HEK293T (cell line): ENCODE measurements around the gene EGFR.

Experiments used
- CTCF ChIA-PET: fragments of 350-600 bp; formaldehyde crosslinking; extraction: SDS; loops from one replicate; lab custom pipeline; 2021; ENCODE audit warnings: antibody characterized with exemption, inconsistent platforms; lab: Yijun Ruan, JAX
- POLR2A ChIA-PET: fragments of 350-600 bp; formaldehyde crosslinking; extraction: SDS; loops from one replicate; lab custom pipeline; 2020; ENCODE audit warnings: antibody characterized with exemption, inconsistent platforms; lab: Yijun Ruan, JAX
- DNase-seq: peaks from one replicate; pipeline ENCODE4 v3.0.0; 2012; ENCODE audit warnings: mixed read lengths; ENCODE audit errors: extremely low spot score
- ARNT ChIP-seq: fragments of 450-650 bp; IDR thresholded peaks from 2 replicates; pipeline ENCODE4 v1.6.1; 2017; ENCODE audit warnings: mild to moderate bottlenecking
- BHLHE40 ChIP-seq: fragments of 450-650 bp; IDR thresholded peaks from 2 replicates; pipeline ENCODE4 v1.6.1; 2016; ENCODE audit warnings: mild to moderate bottlenecking, moderate library complexity, borderline replicate concordance
- CTBP1 ChIP-seq: fragments of 450-650 bp; IDR thresholded peaks from 2 replicates; pipeline ENCODE4 v1.6.1; 2016; ENCODE audit warnings: borderline replicate concordance
- ELF4 ChIP-seq: fragments of 450-650 bp; IDR thresholded peaks from 2 replicates; pipeline ENCODE4 v1.6.1; 2017; ENCODE audit warnings: antibody characterized with exemption
- FOXA1 ChIP-seq: fragments of 450-650 bp; IDR thresholded peaks from 2 replicates; pipeline ENCODE4 v1.6.1; 2016; ENCODE audit warnings: mild to moderate bottlenecking
- FOXK2 ChIP-seq: fragments of 450-650 bp; IDR thresholded peaks from 2 replicates; pipeline ENCODE4 v1.6.1; 2016; ENCODE audit warnings: mild to moderate bottlenecking
- FOXM1 ChIP-seq: fragments of 450-650 bp; IDR thresholded peaks from 2 replicates; pipeline ENCODE4 v1.6.1; 2017; ENCODE audit warnings: mild to moderate bottlenecking, borderline replicate concordance
- HDGF ChIP-seq: fragments of 450-650 bp; IDR thresholded peaks from 2 replicates; pipeline ENCODE4 v1.6.1; 2017; ENCODE audit warnings: antibody characterized with exemption, borderline replicate concordance
- L3MBTL2 ChIP-seq: fragments of 450-650 bp; conservative IDR thresholded peaks from 2 replicates; pipeline ENCODE4 v1.6.1; 2016; ENCODE audit warnings: mild to moderate bottlenecking
- LEF1 ChIP-seq: fragments of 450-650 bp; IDR thresholded peaks from 2 replicates; pipeline ENCODE4 v1.6.1; 2017; ENCODE audit warnings: mild to moderate bottlenecking, borderline replicate concordance
- NFRKB ChIP-seq: fragments of 450-650 bp; IDR thresholded peaks from 2 replicates; pipeline ENCODE4 v1.6.1; 2016; ENCODE audit warnings: mild to moderate bottlenecking, moderate library complexity
- PKNOX1 ChIP-seq: fragments of 450-650 bp; IDR thresholded peaks from 2 replicates; pipeline ENCODE4 v1.6.1; 2016
- SP1 ChIP-seq: fragments of 450-650 bp; IDR thresholded peaks from 2 replicates; pipeline ENCODE4 v1.6.1; 2017
- SUZ12 ChIP-seq: fragments of 450-650 bp; IDR thresholded peaks from 2 replicates; pipeline ENCODE4 v1.6.1; 2016; ENCODE audit warnings: mild to moderate bottlenecking
- TARDBP ChIP-seq: fragments of 450-650 bp; IDR thresholded peaks from 2 replicates; pipeline ENCODE4 v1.6.1; 2016
- ZNF384 ChIP-seq: fragments of 450-650 bp; IDR thresholded peaks from 2 replicates; pipeline ENCODE4 v1.6.1; 2016

EGFR gene

GRCh38 chr7:55202150-55202913 lies 183.5 kb downstream of the EGFR start:
- no peak for TF ChIP-seq FOXM1
- TF ChIP-seq SP1 = no peak
- no peak for TF ChIP-seq BHLHE40
- TF ChIP-seq HDGF = no peak
- TF ChIP-seq FOXA1 = no peak
- TF ChIP-seq PKNOX1 = no peak
- no peak for TF ChIP-seq ELF4
- no peak for TF ChIP-seq FOXK2
- no peak for DNase-seq
- ChIA-PET CTCF (no interaction called here), POLR2A (no interaction called here)

DNA sequence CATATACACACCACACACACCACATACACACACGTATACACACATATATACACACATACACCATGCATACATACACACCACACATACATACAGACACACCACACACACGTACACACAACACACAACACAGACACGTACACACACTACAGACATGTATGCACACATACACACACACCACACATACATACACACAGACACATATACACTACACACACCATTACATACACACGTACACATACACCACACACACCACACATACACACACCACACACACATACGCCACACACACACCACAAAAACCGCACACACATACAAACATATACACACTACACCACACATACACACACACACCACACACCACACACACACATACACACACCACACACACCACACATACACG lies 184.5 kb downstream of the EGFR start:
- ChIA-PET POLR2A (no interaction called here), CTCF (no interaction called here)
- DNase-seq = no peak
- no peak for TF ChIP-seq LEF1
- no peak for TF ChIP-seq ELF4
- TF ChIP-seq NFRKB = no peak
- TF ChIP-seq ARNT = no peak
- no peak for TF ChIP-seq L3MBTL2
- TF ChIP-seq FOXA1 = no peak
- no peak for TF ChIP-seq PKNOX1
- TF ChIP-seq CTBP1 = no peak
- TF ChIP-seq SUZ12 = no peak
- TF ChIP-seq BHLHE40 = no peak
- TF ChIP-seq HDGF = no peak
- TF ChIP-seq FOXK2 = no peak
- no peak for TF ChIP-seq SP1

GRCh38 chr7:55205124-55205955 lies 186.5 kb downstream of the EGFR start:
- ChIA-PET POLR2A (no interaction called here), CTCF (no interaction called here)
- no peak for DNase-seq
- TF ChIP-seq FOXA1 (no peak), ZNF384 (no peak), CTBP1 (no peak), PKNOX1 (no peak), FOXM1 (no peak), HDGF (no peak), ARNT (no peak), TARDBP (no peak), FOXK2 (no peak), LEF1 (no peak)

GRCh38 chr7:55206235-55207029 lies 187.6 kb downstream of the EGFR start:
- CTCF ChIA-PET = interaction anchor here (0.7 kb wide), 1 partner anchor 14 kb away, joined by 5 read pairs; no protein-coding TSS in a partner anchor
- POLR2A ChIA-PET = no interaction called here

More at GRCh38 chr7:55206235-55207029, 187.6 kb downstream of the EGFR start:
- no peak for DNase-seq
- TF ChIP-seq FOXM1 = no peak
- TF ChIP-seq HDGF = no peak
- no peak for TF ChIP-seq NFRKB
- no peak for TF ChIP-seq ARNT
- TF ChIP-seq SUZ12 = no peak
- TF ChIP-seq FOXK2 = no peak
- no peak for TF ChIP-seq ZNF384
- no peak for TF ChIP-seq PKNOX1
